GM21529 (cell line): ENCODE results near the gene PALD1.

Experiments
- ATAC-seq: cut with Tn5 transposase; IDR thresholded peaks from one replicate; pipeline ENCODE4 v1.9.1; 2021; ENCODE audit not compliant: unreplicated experiment

PALD1 gene

DNA sequence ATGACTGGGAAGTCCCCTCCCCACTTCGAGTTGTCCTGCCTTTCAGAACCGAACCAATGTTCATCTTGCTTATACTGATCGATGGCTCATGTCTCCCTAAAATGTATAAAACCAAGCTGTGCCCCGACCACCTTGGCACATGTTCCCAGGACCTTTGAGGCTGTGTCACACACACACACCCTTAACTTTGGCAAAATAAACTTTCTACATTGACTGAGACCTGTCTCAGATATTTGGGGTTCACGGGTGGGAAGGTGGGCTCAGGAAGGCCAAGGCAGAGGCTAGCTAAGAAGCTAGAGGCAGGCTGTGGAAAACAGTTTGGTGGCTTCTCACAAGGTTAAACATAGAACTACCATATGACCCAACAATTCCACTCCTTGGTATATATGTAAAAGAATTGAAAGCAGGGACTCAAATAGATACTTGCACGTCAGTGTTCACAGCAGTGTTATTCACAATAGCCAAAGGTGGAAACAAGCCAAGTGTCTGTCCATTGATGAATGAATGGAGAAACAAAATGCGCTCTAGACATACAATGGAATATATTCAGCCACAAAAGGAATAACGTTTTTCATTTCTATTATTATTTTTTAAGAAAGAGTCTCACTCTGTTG, 108.6 kb downstream of the PALD1 start:
- peak; percentile 68 for ATAC-seq

DNA sequence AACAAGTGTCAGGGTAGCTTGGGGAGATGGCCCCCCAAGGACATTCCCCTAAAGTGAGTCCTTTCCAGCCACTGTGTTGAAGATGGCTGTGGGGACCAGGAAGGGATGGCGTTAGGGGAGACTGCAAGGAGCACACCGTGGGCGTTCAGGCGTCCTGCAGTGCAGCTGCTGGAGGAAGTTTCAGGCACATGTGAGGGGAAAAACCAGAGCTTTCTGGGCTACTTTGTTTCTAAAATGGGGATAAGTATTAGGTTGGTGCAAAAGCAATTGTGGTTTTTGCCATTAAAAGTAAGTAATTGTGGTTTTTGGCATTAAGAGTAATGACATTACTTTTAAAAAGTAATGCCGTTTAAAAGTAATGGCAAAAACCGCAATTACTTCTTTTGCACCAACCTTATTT, 109.7 kb downstream of the PALD1 start:
- no peak for ATAC-seq

DNA sequence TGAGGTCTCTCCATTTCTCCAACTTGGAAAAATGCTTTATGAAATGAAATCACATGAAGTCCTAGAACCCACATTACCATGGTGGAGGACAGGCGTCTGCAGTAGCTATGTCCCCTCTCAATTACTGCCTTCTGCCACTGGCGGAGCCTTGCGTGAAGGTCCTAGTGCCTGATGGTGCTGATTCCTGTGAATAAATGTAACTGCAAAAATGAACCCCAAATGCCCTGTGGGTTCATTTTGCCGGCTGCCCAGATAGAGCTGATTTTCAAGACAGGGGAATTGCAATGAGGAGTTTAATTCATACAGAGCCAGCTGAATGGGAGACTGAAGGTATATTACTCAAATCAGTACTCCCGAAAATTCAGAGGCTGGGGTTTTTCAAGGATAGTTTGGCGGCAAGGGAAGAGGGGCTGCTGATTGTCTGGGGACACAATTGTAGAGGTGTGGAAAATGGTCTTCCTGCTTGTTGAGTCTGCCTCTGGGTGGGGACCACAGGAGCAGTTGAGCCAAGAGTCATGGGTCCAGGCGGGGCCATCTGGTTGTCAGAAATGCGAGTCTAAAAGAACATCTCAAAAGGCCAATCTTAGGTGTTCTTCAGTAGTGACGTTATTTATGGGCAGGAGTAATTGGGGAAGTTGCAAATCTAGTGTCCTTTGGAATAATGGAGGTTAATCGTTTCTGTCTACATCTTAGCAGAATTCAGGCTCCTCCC, 110.4 kb downstream of the PALD1 start:
- no peak for ATAC-seq

DNA sequence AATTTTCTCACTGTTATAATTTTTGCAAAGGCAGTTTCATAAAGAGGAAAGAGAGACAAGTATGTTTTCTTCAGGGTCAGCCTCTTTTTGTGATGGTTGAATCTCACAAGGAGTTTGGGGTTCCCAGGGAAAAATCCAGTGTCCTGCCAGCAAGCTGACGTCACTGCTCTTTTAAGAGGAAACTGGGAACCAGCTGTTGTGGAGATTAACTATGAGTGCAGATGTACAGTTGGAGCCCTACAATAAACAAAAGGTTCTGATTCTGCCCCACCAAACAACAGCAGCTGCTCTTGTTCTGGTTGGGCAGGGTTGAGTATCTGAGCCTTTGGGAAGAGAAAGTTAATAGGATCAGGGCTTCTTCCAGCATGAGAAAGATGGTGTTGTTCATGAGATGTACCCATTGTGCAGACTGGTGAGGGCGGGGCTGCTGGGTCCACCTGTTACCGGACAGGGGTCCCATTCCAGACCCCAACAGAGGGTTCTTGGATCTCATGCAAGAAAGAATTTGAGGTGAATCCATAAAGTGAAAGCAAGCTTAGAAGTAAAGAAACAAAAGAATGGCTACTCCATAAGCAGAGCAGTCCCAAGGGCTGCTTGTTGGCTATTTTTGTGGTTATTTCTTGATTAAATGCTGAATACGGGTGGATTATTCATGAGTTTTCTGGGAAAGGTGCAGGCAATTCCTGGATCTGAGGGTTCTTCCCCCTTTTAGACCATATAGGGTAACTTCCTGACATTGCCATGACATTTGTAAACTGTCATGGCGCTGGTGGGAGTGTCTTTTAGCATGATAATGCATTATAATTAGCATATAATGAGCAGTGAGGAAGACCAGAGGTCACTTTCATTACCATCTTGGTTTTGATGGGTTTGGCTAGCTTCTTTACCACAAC, 111.4 kb downstream of the PALD1 start:
- no peak for ATAC-seq

DNA sequence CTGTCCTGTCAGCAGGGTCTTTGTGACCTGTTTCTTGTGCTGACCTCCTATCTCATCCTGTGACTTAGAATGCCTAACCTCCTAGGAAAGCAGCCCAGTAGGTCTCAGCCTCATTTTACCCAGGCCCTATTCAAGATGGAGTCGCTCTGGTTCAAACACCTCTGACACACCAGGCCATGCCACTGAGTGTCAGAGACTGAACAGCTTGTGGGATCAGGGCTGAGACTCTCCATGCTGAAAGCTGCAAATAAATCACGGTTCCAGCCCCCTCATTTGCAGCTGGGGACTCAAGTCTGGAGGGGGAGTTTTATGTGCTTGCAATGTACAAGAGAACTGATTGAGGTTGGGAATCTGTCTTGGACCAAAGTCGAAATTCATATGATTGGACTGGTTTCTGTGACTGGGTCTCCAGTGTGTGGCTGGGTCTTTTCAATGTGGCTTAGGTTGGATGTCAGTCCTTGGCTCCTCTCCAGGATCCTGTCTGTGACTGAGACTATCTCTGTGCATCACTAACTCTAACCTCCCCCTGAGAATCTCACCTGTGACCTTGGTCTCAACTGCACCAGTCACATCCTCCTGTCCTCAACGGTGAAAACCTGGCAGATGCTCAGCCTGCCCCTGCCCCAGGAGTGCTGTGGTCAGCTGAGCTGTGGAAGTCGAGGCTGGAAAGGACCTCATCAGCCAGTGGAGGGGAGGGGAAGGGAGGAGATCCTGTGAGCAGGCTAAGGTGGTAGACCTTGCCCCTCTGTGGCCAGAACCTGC, 112.3 kb downstream of the PALD1 start:
- ATAC-seq: no peak

DNA sequence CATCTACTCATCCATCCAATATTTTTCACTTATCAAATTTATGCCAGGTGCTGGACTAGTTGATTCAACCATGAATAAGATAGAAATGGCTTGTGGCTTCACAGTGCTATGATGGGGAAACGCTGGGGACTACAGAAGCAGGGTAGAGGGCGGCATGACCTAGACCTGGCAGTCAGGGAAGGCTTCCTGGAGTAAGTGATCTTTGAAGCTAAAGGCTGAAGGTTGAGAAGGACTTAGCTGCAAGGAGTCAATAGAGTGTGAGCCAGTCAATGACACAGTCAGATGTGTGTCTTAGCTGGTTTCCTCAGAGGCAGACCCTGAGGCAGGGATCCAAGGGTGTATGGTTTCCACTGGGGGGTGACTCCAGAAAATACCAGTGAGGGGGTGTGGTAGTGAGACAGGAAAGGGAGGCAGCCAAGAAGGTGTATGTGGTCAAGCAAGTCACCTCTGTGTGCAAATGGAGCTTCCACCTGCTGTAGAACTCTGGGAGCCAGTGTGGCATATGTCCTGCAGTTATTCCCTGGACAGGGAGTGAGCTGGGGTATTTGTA, 113.7 kb downstream of the PALD1 start:
- no peak for ATAC-seq

DNA sequence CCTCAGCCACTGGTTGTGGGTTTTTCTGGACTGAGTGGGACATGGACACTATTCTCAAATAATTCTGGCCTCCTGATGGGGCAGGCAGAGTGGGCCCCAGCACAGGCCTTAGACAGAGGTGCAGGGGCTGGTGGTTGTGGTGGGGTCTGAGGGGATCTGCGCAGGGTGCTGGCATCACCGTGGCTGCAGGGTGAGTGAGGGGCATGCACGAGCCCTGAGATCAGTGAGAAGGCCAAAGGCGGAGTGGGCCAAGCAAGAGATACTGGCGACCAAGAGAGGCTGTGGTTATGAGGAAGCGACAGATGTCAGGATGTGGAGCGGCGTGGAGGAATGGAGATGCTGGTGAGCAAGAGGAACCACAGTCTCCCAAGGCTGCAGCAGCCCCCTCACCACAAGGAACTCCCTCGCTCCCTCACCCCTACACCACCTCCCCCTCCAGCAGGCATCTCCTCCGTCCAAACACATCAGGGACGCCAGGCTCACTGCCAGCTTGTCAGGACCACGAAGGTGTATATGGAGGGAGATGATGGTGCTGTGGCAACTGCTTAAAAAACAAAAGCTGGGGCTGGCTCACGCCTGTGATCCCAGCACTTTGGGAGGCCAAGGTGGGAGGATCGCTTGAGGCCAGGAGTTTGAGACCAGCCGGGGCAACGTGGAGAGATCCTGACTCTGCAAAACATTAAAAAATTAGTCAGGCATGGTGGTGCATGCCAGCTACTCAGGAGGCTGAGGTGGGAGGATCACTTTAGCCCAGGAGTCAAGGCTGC, 114.4 kb downstream of the PALD1 start:
- ATAC-seq: no peak

DNA sequence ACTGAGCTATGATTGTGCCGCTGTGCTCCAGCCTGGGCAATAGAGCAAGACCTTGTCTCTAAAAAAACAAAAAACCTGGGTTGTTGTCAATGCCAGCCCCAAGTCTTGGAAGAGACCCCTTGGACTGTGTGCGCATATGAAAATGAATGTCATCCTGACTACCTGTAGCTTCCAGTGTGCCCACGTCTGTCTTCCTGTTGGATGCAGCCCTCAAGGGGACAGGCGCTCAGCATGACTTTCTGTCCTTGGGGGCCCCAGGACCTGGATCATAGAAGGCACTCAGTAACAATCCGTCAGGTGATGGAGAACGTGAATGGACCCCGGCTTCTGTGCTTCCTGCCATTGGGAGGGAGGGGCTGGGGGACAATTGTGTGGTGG, 114.9 kb downstream of the PALD1 start:
- ATAC-seq: no peak

DNA sequence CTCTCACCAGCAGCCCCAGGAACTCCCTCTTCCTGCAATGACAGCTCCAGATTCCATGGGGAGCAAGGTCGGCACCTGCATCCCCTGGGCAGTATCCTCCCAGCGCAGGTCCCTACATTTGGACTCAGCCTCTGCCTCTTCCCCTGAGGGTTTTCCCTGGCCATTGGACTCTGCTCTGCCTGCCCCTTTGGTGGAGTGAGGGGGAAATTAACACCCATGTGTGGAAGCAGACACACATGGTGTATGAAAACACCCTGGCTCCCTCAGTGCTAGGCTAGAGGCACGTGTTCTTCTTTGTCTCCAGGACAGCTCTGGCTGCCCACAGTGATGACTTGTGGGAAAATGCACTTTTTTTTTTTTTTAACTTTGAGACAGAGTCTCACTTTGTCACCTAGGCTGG, 115.6 kb downstream of the PALD1 start:
- ATAC-seq: no peak

DNA sequence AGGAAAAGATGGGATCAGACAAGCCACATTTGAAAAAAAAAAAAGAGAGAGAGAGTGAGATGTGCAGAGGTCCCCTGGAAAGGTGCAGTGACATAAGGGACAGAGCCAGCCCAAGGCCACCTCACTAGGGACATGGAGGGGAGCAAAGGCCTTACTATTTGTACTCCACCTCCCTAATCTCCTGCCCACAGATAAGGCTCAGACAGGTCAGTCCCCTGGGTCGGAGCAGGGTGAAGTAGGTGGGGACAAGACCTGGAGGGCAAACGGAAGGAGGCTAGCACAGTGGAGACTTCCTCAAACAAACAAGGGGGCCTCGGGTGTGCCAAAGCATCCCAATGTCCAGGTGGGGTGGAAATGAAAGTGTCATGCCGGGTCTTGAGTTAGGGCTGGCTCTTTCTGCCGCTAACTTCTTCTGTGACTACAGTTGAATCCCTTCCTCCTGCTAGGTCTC, 117.0 kb downstream of the PALD1 start:
- ATAC-seq: no peak

DNA sequence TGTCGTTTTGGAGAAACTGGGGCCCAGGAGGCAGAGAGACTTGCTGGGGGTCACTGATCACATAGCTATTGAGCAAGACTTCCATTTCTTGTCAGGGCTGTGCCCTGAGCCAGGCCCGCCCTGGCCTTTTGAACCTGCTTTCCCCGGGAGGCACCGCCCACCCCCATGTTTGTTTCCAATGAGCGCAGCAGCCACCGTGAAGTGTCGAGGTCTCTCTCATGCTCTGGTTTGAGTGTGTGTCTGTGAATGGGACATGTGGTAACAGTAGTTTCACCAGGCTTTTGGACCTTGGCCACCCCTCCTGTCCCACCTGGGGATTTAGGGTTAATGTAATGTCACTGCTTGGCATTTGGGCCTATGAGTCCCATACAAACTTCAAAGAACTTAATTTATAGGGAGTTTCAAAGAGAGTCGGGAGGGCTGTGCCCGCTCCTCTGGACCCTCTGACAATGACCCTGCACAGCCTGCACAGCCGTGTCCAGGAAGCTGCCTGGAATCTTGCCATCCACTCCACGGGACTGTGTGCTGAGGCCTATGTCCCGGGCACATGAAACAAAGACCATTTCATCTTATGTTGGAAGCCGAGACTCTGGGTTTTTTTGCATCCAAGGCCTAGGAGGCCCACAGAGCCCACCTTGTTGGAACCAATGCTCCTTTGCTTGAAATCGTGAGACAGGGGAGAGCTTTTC, 117.7 kb downstream of the PALD1 start:
- ATAC-seq: no peak

DNA sequence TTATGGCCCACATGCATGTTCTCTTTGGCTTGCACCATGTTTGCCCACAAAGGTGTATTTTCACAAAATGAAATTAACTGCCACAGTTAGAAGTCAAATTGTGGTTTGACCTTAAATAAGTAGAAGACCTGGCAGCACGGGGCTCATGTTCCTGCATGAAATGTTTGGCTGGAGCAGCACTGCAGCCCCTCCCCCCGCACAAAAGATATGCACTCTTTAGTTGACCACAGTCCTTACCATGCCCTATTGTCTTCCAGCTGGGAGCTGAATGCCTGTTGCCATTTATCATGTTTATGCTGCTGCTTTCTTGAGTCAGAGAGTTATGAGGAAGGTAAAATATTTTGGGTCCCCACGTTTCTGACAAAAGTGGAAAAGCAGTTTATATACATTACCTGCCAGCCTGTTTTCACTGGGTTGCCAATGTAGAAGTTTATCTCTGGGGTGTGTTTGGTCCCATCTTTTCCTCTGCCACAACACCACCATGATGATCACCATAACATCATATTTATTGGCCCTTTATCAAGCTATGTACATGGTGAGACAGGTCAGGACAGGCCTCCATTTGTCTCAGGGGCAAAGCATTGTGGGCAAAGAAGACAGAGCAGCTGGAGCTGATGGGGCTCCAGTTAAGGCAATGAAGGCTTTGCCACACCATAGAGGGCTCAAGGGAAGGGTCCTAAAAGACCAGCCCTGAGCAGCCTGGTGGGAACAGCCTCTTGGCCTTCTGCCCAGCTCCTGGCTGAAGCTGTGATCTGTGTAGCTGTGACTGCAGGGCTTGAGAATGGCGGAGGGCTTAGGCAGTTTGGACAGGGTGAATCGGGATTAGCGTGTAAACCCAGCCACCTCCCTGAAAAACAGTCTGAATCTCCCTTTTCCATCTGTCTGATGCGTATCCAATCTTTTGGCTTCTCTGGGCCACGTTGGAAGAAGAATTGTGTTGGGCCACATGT, 118.6 kb downstream of the PALD1 start:
- ATAC-seq: no peak

DNA sequence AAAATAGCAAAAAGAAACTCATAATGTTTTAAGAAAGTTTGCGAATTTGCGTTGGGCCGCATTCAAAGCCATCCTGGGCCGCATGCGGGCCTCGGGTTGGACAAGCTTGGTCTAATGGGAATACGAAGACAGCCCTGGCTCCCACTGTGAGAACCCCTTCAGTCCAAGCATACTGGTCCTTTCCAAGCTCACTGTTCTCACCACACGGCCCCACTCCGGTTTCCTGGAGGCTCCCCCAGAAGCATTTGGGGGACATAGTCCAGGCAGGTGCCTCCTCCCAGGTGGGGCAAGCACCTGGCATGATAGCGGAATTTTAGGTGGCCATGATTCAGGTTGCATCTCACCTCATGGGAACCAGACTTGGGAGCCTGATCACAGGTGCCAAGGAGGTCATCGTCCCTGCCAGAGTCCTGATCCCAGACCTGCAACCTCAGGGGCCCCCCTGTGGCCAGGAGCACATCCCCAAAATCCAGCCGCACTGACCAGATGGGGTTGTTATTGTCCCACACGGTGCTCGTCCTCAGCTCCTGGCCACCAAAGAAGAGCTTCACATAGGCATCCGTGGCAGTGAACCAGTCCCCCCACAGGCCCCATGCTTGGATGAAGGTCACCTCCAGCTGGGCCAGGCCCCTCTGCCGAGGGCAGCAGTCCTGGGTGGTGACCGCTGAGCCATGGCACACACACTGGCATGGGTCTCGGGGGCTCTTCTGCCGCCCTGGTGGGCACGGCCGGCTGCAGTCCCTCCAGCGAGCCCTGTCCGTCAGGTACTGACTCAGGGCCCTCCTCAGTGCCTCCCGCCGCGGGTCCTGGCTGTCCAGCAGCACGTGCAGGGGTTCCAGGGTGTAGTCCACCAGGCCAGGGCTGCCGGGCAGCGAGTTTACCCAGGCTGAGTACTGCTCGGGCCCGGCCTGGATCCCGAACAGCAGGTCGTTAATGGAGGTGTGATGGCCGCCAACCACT, 119.6 kb downstream of the PALD1 start:
- no peak for ATAC-seq

DNA sequence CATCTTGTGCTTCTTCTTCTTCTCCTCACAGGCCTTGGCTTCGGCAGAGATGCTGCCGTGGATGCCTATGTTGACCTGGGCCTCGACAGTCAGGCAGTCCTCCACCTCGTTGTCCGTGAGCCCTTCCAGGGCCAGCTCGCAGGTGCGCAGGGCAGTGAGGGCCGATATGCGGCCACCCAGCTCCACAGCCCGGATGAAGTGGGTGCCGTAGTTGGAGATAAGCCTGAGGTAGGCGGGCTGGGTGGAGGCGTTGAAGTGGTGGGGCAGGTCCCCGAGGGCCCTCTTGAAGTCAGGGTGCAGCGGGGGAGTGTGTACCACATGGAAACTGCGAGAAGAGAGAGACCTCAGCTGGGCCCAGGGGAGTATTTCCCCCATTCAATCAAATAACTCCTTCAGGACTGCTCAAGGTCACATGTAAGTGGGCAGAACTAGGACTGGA, 120.3 kb downstream of the PALD1 start:
- no peak for ATAC-seq

DNA sequence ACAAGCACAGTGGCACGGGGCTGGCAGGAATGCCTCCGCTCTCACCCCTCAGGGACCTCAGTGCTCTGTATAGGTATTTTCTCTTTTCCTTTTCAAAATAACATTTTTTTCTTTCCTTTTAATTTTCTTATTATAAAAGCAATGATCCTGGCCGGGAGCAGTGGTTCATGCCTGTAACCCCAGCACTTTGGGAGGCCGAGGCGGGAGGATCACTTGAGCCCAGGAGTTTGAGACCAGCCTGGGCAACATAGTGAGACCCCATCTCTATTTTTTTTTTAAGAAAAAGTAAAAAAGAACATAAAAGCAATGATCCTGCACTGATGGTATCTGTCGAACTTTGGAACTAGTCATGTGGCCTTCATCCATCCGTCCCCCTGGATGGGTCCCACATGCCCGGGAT, 120.8 kb downstream of the PALD1 start:
- ATAC-seq: no peak

DNA sequence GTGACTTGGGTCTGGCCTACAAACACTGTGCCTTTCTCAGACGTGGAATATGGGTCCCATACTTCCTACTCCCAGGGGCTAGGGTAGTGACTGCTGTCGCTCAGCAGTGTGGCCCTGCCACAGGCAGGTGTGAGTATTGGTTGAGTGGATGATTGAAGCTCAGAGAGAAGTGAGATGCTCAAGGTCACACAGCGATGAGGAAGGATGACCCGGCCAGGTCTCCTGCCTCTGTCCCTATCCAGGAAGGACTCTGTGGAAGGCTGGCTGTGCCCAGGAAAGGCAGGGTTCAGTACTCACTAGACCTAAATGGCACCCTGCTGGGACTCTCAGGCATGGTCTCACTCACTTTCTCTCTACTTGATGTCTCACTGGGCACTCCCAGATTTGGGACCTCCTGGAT, 121.2 kb downstream of the PALD1 start:
- ATAC-seq: no peak
